Loucy (cell line): ENCODE measurements around the gene RAB40B.

Source experiments
- CTCF ChIP-seq: fragments of 200-600 bp; sonication (generic); conservative IDR thresholded peaks from 2 replicates; pipeline ENCODE4 v1.5.1; 2014; ENCODE audit warnings: mild to moderate bottlenecking, antibody characterized with exemption, low read length
- EZH2phosphoT487 ChIP-seq: fragments of 200-600 bp; IDR thresholded peaks from 2 replicates; pipeline ENCODE4 v1.6.1; 2018; ENCODE audit warnings: antibody characterized with exemption, mild to moderate bottlenecking, moderate library complexity, borderline replicate concordance

GRCh38 chr17:82694647-82695046, 3.9 kb downstream of the RAB40B start:
- no peak for TF ChIP-seq CTCF
- no peak for TF ChIP-seq EZH2phosphoT487
